Esophagus muscularis mucosa (tissue), 4 donors: ENCODE data around the gene CD63. TPM values are rescaled to one million over a fixed set of nuclear protein-coding genes. Genes with fewer than 3 reads are reported as not detected.
A peak's percentile ranks its signal among the peaks of the same experiment; 100 is the strongest.

Experiments used
- DNase-seq: peaks from one replicate; pipeline ENCODE4 v3.0.0-alpha.2; 2017; ENCODE audit errors: extremely low spot score
- H3K27ac ChIP-seq, 4 donors: fragments of 200-600 bp; sonication (generic); replicated peaks in 1 of 4; 1 replicate in 3 of 4; 2 replicates in 1 of 4; pipeline ENCODE4 v1.5.1; 2016 to 2019; ENCODE audit warnings: mild to moderate bottlenecking in 1 of 4
- H3K27me3 ChIP-seq, 4 donors: fragments of 200-600 bp; sonication (generic); one replicate each; pipeline versions ENCODE4 v1.5.1 to v1.6.0; 2016 to 2019
- H3K36me3 ChIP-seq, 4 donors: fragments of 200-600 bp; sonication (generic); one replicate each; pipeline ENCODE4 v1.5.1; 2016 to 2019
- H3K4me1 ChIP-seq, 4 donors: fragments of 200-600 bp; sonication (generic); one replicate each; pipeline ENCODE4 v1.5.1; 2016 to 2019
- H3K4me3 ChIP-seq, 4 donors: fragments of 200-600 bp; sonication (generic); 1 replicate in 2 of 4; 2 replicates in 2 of 4; pipeline ENCODE4 v1.5.1; 2016 to 2019; ENCODE audit warnings: mild to moderate bottlenecking in 4 of 4, moderate library complexity in 1 of 4
- H3K9me3 ChIP-seq, 4 donors: fragments of 200-600 bp; sonication (generic); 1 replicate in 3 of 4; 2 replicates in 1 of 4; pipeline ENCODE4 v1.5.1; 2016 to 2019
- EP300 ChIP-seq: sonication (generic); formaldehyde crosslinking; IDR thresholded peaks from one replicate; pipeline ENCODE4 v1.6.1; 2017; ENCODE audit warnings: antibody characterized with exemption
- POLR2A ChIP-seq: fragments of 450-650 bp; IDR thresholded peaks from one replicate; pipeline ENCODE4 v1.6.1; 2017; ENCODE audit warnings: antibody characterized with exemption, moderate library complexity, mild to moderate bottlenecking, low read depth
- POLR2AphosphoS5 ChIP-seq, 2 donors: sonication (generic); formaldehyde crosslinking; IDR thresholded peaks; one replicate each; pipeline ENCODE4 v1.6.1; 2017; ENCODE audit warnings: antibody characterized with exemption in 2 of 2
- WGBS: methylation state at CpG from one replicate; pipeline ENCODE4 v1.1.5; 2018; 5-methylcytosine and 5-hydroxymethylcytosine counted together
- intact Hi-C: fragments of 100-400 bp; cut with DNase I; formaldehyde crosslinking; loops from one replicate; pipeline ENCODE4 v1.15.1; 2023
- total RNA-seq, 4 donors: library from RNA; depleted of rRNA; stranded (reverse); fragments of >200 nt; gene quantifications; one replicate each; pipeline versions ENCODE4 v1.1.0 to v1.2.1, GENCODE V29; 2016
- TF ChIP-seq, protein P1 (sequence below), 3 experiments: fragments of 200-600 bp in 2 of 3; fragments of 450-650 bp in 1 of 3; sonication (generic) in 2 of 3; IDR thresholded peaks; one replicate each; pipeline ENCODE4 v1.5.1; 2017 to 2019; ENCODE audit warnings: antibody characterized with exemption in 3 of 3, mild to moderate bottlenecking in 2 of 3, moderate library complexity in 1 of 3

The CD63 gene
- total RNA-seq, 4 donors from 2014 or later = 742 to 1,177 (median 845) TPM

GRCh38 chr12:55695349-55695748 lies 33.5 kb downstream of the CD63 start:
- Histone ChIP-seq H3K9me3 (no peaks in the 10 kb centered on the region), H3K27ac (peak overlapping the region in 1 of 4 donors; percentile 23), H3K4me1 (peaks cover 5 to 23% (median 13%) of the 10 kb centered on the region in 4 donors), H3K27me3 (no peaks in the 10 kb centered on the region), H3K36me3 (peaks cover 53 to 88% (median 81%) of the 10 kb centered on the region in 4 donors), H3K4me3 (no peak overlapping the region)
- no peak for TF ChIP-seq POLR2A
- no peak for TF ChIP-seq POLR2AphosphoS5 (IDR thresholded peaks at IDR 0.05)
- TF ChIP-seq EP300 = no peak
- TF ChIP-seq, protein P1, sequence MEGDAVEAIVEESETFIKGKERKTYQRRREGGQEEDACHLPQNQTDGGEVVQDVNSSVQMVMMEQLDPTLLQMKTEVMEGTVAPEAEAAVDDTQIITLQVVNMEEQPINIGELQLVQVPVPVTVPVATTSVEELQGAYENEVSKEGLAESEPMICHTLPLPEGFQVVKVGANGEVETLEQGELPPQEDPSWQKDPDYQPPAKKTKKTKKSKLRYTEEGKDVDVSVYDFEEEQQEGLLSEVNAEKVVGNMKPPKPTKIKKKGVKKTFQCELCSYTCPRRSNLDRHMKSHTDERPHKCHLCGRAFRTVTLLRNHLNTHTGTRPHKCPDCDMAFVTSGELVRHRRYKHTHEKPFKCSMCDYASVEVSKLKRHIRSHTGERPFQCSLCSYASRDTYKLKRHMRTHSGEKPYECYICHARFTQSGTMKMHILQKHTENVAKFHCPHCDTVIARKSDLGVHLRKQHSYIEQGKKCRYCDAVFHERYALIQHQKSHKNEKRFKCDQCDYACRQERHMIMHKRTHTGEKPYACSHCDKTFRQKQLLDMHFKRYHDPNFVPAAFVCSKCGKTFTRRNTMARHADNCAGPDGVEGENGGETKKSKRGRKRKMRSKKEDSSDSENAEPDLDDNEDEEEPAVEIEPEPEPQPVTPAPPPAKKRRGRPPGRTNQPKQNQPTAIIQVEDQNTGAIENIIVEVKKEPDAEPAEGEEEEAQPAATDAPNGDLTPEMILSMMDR (IDR thresholded peaks at IDR 0.05) = no peak
- intact Hi-C loops = no loop called here
- WGBS = 82% methylated on average over 7 of the region's 7 CpGs
- no peak for DNase-seq

DNA sequence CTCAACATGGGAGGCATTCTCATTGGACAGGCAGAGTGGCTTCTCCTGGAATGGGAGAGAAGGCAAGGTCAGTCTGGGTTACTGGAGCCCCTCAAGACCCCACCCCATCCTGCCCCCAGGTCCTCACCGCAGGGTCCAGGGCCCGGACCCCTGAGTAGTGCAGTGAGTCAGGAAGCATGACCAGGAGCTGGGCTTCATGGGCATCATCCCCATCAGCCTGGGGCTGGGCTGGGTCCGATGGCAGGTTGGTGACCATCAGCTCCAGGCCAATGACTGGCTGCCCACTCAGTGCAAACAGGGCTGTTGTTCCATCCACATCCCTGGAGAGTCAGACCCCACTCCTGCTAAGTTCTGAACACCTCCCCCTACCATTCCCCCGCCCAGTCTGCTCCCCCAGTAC lies 34.2 kb downstream of the CD63 start:
- peaks cover 53 to 82% (median 78%) of the 10 kb centered on the region in 4 donors for H3K36me3 ChIP-seq
- 89% methylated on average over 1 of the region's 4 CpGs for WGBS
- H3K27ac ChIP-seq = no peak overlapping the region
- peaks cover 0 to 16% (median 6%) of the 10 kb centered on the region in 4 donors for H3K4me1 ChIP-seq
- no peaks in the 10 kb centered on the region for H3K9me3 ChIP-seq
- intact Hi-C loops = no loop called here
- no peak for DNase-seq
- TF ChIP-seq POLR2A (no peak), POLR2AphosphoS5 (IDR thresholded peaks at IDR 0.05) (no peak), EP300 (no peak)
- TF ChIP-seq, protein P1 (IDR thresholded peaks at IDR 0.05) = no peak
- no peak overlapping the region for H3K4me3 ChIP-seq
- no peaks in the 10 kb centered on the region for H3K27me3 ChIP-seq

DNA sequence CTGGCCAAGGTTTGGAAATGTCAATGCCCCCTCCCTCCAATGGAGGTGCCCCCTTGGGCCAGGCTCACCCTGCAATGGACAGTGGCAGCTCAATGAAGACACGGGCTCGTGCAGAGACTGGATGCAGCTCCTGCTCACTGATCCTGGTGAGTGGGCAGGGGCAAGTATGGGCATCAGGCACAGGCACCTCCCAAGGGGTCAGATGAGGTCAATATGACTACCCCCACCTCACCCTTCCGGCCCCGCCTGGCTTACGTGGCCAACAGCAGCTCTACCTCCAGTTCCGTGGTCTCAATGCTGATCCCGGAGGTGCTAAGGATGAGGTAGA lies 34.7 kb downstream of the CD63 start:
- Histone ChIP-seq H3K4me1 (peaks cover 0 to 11% (median 2%) of the 10 kb centered on the region in 4 donors), H3K27me3 (no peaks in the 10 kb centered on the region), H3K27ac (no peak overlapping the region), H3K9me3 (no peaks in the 10 kb centered on the region), H3K36me3 (peaks cover 53 to 81% (median 78%) of the 10 kb centered on the region in 4 donors), H3K4me3 (no peak overlapping the region)
- no peak for DNase-seq
- 82% methylated on average over 5 of the region's 7 CpGs for WGBS
- TF ChIP-seq, protein P1 (IDR thresholded peaks at IDR 0.05) = no peak
- no peak for TF ChIP-seq POLR2AphosphoS5 (IDR thresholded peaks at IDR 0.05)
- no peak for TF ChIP-seq POLR2A
- no peak for TF ChIP-seq EP300
- intact Hi-C loops = no loop called here

DNA sequence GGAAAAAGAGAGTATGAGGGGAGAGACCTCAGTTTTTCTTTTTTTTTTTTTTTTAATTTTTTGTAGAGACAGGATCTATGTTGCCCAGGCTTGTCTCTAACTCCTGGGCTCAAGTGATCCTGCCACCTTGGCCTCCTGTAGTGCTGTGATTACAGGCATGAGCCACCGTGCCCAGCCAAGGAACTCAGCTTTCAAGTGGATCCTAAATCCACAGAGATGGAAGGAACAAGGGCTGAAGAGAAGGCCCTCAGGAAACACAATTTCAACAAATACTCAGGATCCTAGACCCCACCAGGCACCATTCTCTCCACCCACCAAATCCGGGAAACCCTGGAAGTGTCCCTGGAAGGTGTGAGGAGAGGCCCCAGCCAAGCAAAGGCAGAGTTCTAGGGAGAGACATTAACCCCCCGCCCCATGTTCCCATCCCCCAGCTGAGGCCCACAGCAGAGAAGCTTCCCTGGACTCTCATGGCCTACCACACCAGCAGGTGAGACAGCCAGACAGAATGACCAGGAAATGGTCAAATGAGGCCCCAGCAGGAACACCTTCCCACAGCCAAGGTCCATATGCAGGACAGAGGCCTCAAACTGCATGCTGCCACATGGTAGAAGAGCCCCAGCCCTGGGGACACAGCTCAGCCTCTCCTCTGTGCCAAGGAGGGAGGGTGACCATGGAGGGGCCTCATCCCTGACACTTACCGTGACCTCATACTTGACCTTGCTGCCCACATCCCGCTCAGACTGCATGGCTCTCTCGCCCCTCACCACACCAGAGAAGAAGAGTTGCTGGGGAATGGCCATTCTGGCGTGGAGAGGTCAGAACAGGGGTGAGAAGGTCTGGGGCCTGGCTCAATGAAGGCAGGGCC lies 35.3 kb downstream of the CD63 start:
- WGBS = 97% methylated on average over 6 of the region's 7 CpGs
- Histone ChIP-seq H3K9me3 (no peaks in the 10 kb centered on the region), H3K4me1 (peaks cover 0 to 6% (median 0%) of the 10 kb centered on the region in 4 donors), H3K27ac (no peak overlapping the region), H3K36me3 (peaks cover 59 to 81% (median 79%) of the 10 kb centered on the region in 4 donors), H3K4me3 (no peak overlapping the region), H3K27me3 (no peaks in the 10 kb centered on the region)
- DNase-seq = no peak
- intact Hi-C loops = no loop called here
- no peak for TF ChIP-seq POLR2AphosphoS5 (IDR thresholded peaks at IDR 0.05)
- no peak for TF ChIP-seq EP300
- no peak for TF ChIP-seq POLR2A
- TF ChIP-seq, protein P1 (IDR thresholded peaks at IDR 0.05) = no peak
